IMR-90 (cell line): ENCODE data around the gene TPM2. TPM values are rescaled to one million over a fixed set of nuclear protein-coding genes. Genes with fewer than 3 reads are reported as not detected.

ENCODE experiments used
- ATAC-seq: fragments of 200-7000 bp; cut with Tn5 transposase; 2 replicates; pipeline ENCODE4 v1.9.1; 2020; ENCODE audit warnings: low read depth, mild to moderate bottlenecking, moderate library complexity
- BruUV-seq: library from RNA; stranded (reverse); fragments of 400-500 nt; replicated peaks from 2 replicates; lab custom pipeline; 2021; lab: Mats Ljungman, UMichigan
- CTCF ChIA-PET: fragments of 300-600 bp; formaldehyde crosslinking; extraction: SDS; loops from one replicate; lab custom pipeline; 2021; ENCODE audit warnings: antibody characterized with exemption; lab: Yijun Ruan, JAX
- POLR2A ChIA-PET: fragments of 300-600 bp; sonication (Branson Sonifier 250); formaldehyde crosslinking; loops from one replicate; lab custom pipeline; 2022; ENCODE audit warnings: antibody characterized with exemption; ENCODE audit not compliant: unreplicated experiment; lab: Charles Lee
- DNase-seq: peaks from one replicate; pipeline ENCODE4 v3.0.0; 2013
- H2AFZ ChIP-seq: replicated peaks from 2 replicates; pipeline ENCODE3; 2013; ENCODE audit warnings: low read length, mild to moderate bottlenecking; ENCODE audit not compliant: poor library complexity
- H2AK5ac ChIP-seq: 2 replicates; pipeline ENCODE4 v1.6.1; 2013; ENCODE audit warnings: low read depth, low read length, inconsistent platforms
- H2AK9ac ChIP-seq: replicated peaks from 2 replicates; pipeline ENCODE3; 2013; ENCODE audit warnings: mild to moderate bottlenecking, low read depth, low read length, moderate library complexity; ENCODE audit not compliant: poor library complexity
- H2BK120ac ChIP-seq: 2 replicates; pipeline ENCODE4 v1.6.1; 2013; ENCODE audit warnings: low read depth, low read length, inconsistent platforms
- H2BK15ac ChIP-seq: 3 replicates; pipeline ENCODE4 v1.6.1; 2013; ENCODE audit warnings: low read depth, low read length, inconsistent platforms
- H2BK20ac ChIP-seq: 2 replicates; pipeline ENCODE4 v1.6.1; 2013; ENCODE audit warnings: low read depth, mild to moderate bottlenecking, inconsistent platforms, low read length, moderate library complexity
- H2BK5ac ChIP-seq: 2 replicates; pipeline ENCODE4 v1.6.1; 2013; ENCODE audit warnings: mild to moderate bottlenecking, low read depth, low read length, inconsistent platforms; ENCODE audit not compliant: poor library complexity, severe bottlenecking
- H3K14ac ChIP-seq: replicated peaks from 2 replicates; pipeline ENCODE4 v1.6.1; 2013; ENCODE audit warnings: low read depth, low read length, inconsistent platforms
- H3K18ac ChIP-seq: 2 replicates; pipeline ENCODE4 v1.6.1; 2013; ENCODE audit warnings: low read depth, low read length, control low read depth
- H3K23ac ChIP-seq: 2 replicates; pipeline ENCODE4 v1.6.1; 2013; ENCODE audit warnings: low read depth, low read length, inconsistent platforms
- H3K27ac ChIP-seq: 2 replicates; pipeline ENCODE4 v1.5.1; 2013; ENCODE audit warnings: mild to moderate bottlenecking, control low read depth, low read length; ENCODE audit not compliant: insufficient read depth
- H3K27me3 ChIP-seq: 2 replicates; pipeline ENCODE4 v1.6.1; 2013; ENCODE audit warnings: low read length; ENCODE audit not compliant: control insufficient read depth, insufficient read depth
- H3K36me3 ChIP-seq: 2 replicates; pipeline ENCODE4 v1.6.1; 2013; ENCODE audit warnings: low read length, mixed read lengths; ENCODE audit not compliant: control insufficient read depth, insufficient read depth
- H3K4ac ChIP-seq: 2 replicates; pipeline ENCODE4 v1.6.1; 2013; ENCODE audit warnings: low read depth, low read length, inconsistent platforms
- H3K4me1 ChIP-seq: 2 replicates; pipeline ENCODE4 v1.6.1; 2013; ENCODE audit warnings: low read length, mixed read lengths; ENCODE audit not compliant: control insufficient read depth, insufficient read depth
- H3K4me2 ChIP-seq: 2 replicates; pipeline ENCODE4 v1.6.1; 2013; ENCODE audit warnings: low read depth, mild to moderate bottlenecking, control low read depth, low read length, moderate library complexity
- H3K4me3 ChIP-seq: 2 replicates; pipeline ENCODE4 v1.5.1; 2013; ENCODE audit warnings: low read depth, mild to moderate bottlenecking, control low read depth, low read length, moderate library complexity; ENCODE audit not compliant: insufficient read depth
- H3K56ac ChIP-seq: 2 replicates; pipeline ENCODE4 v1.6.1; 2013; ENCODE audit warnings: low read length, inconsistent platforms; ENCODE audit not compliant: insufficient read depth; ENCODE audit errors: extremely low read depth
- H3K79me1 ChIP-seq, 2 experiments: 2 replicates each; pipeline ENCODE4 v1.6.1; 2013; ENCODE audit warnings: low read length in 2 of 2, inconsistent platforms in 1 of 2, low read depth in 1 of 2
- H3K9ac ChIP-seq: 2 replicates; pipeline ENCODE4 v1.6.1; 2013; ENCODE audit warnings: low read depth, low read length, control low read depth
- H3K9me1 ChIP-seq: 2 replicates; pipeline ENCODE4 v1.6.1; 2013; ENCODE audit warnings: low read length, inconsistent platforms; ENCODE audit not compliant: insufficient read depth
- H3K9me3 ChIP-seq: 2 replicates; pipeline ENCODE4 v1.6.1; 2013; ENCODE audit warnings: low read length; ENCODE audit not compliant: control insufficient read depth, insufficient read depth
- H4K20me1 ChIP-seq: 2 replicates; pipeline ENCODE4 v1.6.1; 2013; ENCODE audit warnings: low read length, inconsistent platforms; ENCODE audit not compliant: insufficient read depth
- H4K5ac ChIP-seq: 2 replicates; pipeline ENCODE4 v1.6.1; 2013; ENCODE audit warnings: mild to moderate bottlenecking, low read depth, low read length, control low read depth
- H4K8ac ChIP-seq, 2 experiments: 2 replicates each; pipeline ENCODE4 v1.6.1; 2013; ENCODE audit warnings: low read depth in 2 of 2, low read length in 2 of 2, control low read depth in 1 of 2, inconsistent platforms in 1 of 2
- H4K91ac ChIP-seq: 2 replicates; pipeline ENCODE4 v1.6.1; 2013; ENCODE audit warnings: low read depth, low read length, inconsistent platforms; ENCODE audit not compliant: insufficient read depth
- WGBS, 2 experiments: methylation state at CpG; one replicate each; pipeline versions ENCODE4 v1.1.5 to v1.1.7; 2013; ENCODE audit warnings: missing lambda C conversion rate in 2 of 2; ENCODE audit not compliant: insufficient read length in 1 of 2; ENCODE audit errors: extremely low coverage in 2 of 2; 5-methylcytosine and 5-hydroxymethylcytosine counted together
- dilution Hi-C: fragments of 300-500 bp; cut with HindIII; formaldehyde crosslinking; loops from one replicate; pipeline ENCODE4 v1.14.3; 2018; ENCODE audit warnings: low sequenced_read_pairs; ENCODE audit not compliant: unreplicated experiment
- in situ Hi-C: fragments of 300-500 bp; cut with MboI; formaldehyde crosslinking; loops from 3 replicates; pipeline ENCODE4 v1.14.3; 2019; ENCODE audit warnings: low sequenced_read_pairs, inconsistent platforms, mixed read lengths
- intact Hi-C: fragments of 100-400 bp; cut with micrococcal nuclease; formaldehyde crosslinking; loops from 2 replicates; pipeline ENCODE4 v1.10.0; 2022
- polyA plus RNA-seq, 3 experiments: library from polyadenylated mRNA; depleted of rRNA; stranded (reverse); fragments of >200 nt; gene quantifications; 2 replicates each; pipeline ENCODE4 v1.2.3, GENCODE V29; 2012; ENCODE audit warnings: low replicate concordance in 1 of 3
- total RNA-seq: library from RNA; depleted of rRNA; stranded (reverse); fragments of >200 nt; gene quantifications from 2 replicates; pipeline ENCODE4 v1.2.3, GENCODE V29; 2012
- TF ChIP-seq, protein P1 (sequence below): fragments of 150-350 bp; IDR thresholded peaks from 2 replicates; pipeline ENCODE4 v1.6.1; 2017; ENCODE audit warnings: mild to moderate bottlenecking, antibody characterized with exemption, low read length, low read depth

Gene TPM2
- total and polyA plus RNA-seq, 2 of the 4 experiments (the other 2 are of a cell fraction): 960 to 2,500 TPM

DNA sequence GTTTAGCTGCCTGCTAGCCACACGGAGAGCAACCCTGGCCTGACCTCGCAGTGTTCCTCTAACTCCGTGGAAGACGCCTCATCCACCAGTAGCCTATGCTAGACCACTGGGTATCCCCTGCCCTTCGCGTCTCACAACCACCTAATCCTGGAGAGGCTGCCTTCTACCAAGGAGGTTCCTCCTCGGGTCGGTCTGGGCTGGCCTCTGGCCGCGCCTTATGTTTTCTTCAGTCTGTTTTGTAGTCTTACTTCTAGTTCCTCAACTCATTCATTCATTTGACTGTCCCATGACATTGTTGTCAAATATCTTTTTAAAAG, 1.6 kb upstream of the TPM2 start:
- H3K9ac ChIP-seq: peak overlapping the region; percentile 95
- H3K4ac ChIP-seq: peak overlapping the region; percentile 96
- peak overlapping the region; percentile 98 for H3K27ac ChIP-seq
- no peaks in the 10 kb centered on the region for H3K9me3 ChIP-seq
- peak overlapping the region; percentile 94; the same call in 1 of the 3 replicates for H2BK15ac ChIP-seq
- peaks cover 37% of the 10 kb centered on the region for H4K20me1 ChIP-seq
- dilution Hi-C loops: no loop called here
- H2BK20ac ChIP-seq: peak overlapping the region; percentile 30; the same call in 1 of the 2 replicates
- H3K18ac ChIP-seq: peak overlapping the region; percentile 80
- TF ChIP-seq, protein P1, sequence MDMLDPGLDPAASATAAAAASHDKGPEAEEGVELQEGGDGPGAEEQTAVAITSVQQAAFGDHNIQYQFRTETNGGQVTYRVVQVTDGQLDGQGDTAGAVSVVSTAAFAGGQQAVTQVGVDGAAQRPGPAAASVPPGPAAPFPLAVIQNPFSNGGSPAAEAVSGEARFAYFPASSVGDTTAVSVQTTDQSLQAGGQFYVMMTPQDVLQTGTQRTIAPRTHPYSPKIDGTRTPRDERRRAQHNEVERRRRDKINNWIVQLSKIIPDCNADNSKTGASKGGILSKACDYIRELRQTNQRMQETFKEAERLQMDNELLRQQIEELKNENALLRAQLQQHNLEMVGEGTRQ: no peak
- no CpG with 5 or more reads among the region's 10 CpGs for WGBS, 2 experiments
- POLR2A ChIA-PET: interaction anchor here (0.6 to 2.6 kb wide), 7 partner anchors 8 to 41 kb away, joined by 3 to 25 read pairs (median 4); partner anchors contain the start of genes CREB3 and TLN1
- peak overlapping the region; percentile 85 for H2AFZ ChIP-seq
- H3K14ac ChIP-seq: peak overlapping the region; percentile 91
- no peaks in the 10 kb centered on the region for H3K27me3 ChIP-seq
- DNase-seq: no peak
- peak overlapping the region; percentile 69 for H4K5ac ChIP-seq
- H2AK5ac ChIP-seq: peak overlapping the region; percentile 97
- peak overlapping the region; percentile 56 for H3K4me3 ChIP-seq
- in situ Hi-C loops: no loop called here
- H2AK9ac ChIP-seq: peak overlapping the region; percentile 77
- peaks cover 19% of the 10 kb centered on the region for H3K9me1 ChIP-seq
- peak overlapping the region; percentile 84; the same call in 1 of the 2 replicates for H3K23ac ChIP-seq
- H3K56ac ChIP-seq: peak overlapping the region; percentile 82
- peaks cover 28% of the 10 kb centered on the region for H3K36me3 ChIP-seq
- H3K4me2 ChIP-seq: peak overlapping the region; percentile 73
- TSS peak; percentile 79 for BruUV-seq
- CTCF ChIA-PET: interaction anchor here (0.9 kb wide), 1 partner anchor 10 kb away, joined by 4 read pairs; no protein-coding TSS in a partner anchor
- no peak for ATAC-seq
- H4K8ac ChIP-seq: peak overlapping the region; percentile 93 to 96
- peak overlapping the region; percentile 98 for H2BK5ac ChIP-seq
- H4K91ac ChIP-seq: peak overlapping the region; percentile 97
- H3K4me1 ChIP-seq: peaks cover 19% of the 10 kb centered on the region
- intact Hi-C loops: loop anchor here (2.0 to 5.0 kb wide), 2 partner anchors 34 to 38 kb away; partner anchors contain the start of genes CCDC107 and RMRP
- peaks cover 0 to 53% of the 10 kb centered on the region in 2 experiments for H3K79me1 ChIP-seq
- H2BK120ac ChIP-seq: peak overlapping the region; percentile 75
